ENCODE results near the gene LRP8.

Gene LRP8

GRCh38 chr1:53344921-53345838 lies 17.3 kb upstream of the LRP8 start:
- H3K4me3 ChIP-seq (ENCODE audit: low read depth, low read length), result no peak overlapping the region
- no peak for TF ChIP-seq CTCF (IDR thresholded peaks at IDR 0.05; ENCODE audit: low read depth, low read length, missing control alignments)
- peak; percentile 63 for DNase-seq (ENCODE audit: low read depth)

GRCh38 chr1:53343831-53344668 lies 16.2 kb upstream of the LRP8 start:
- TF ChIP-seq CTCF (IDR thresholded peaks at IDR 0.05; ENCODE audit: low read depth, low read length, missing control alignments), result no peak
- no peak overlapping the region for H3K4me3 ChIP-seq (ENCODE audit: low read depth, low read length)
- DNase-seq (ENCODE audit: low read depth), result no peak

- no peak for DNase-seq (ENCODE audit: low read depth)
- no peak overlapping the region for H3K4me3 ChIP-seq (ENCODE audit: low read depth, low read length)
- TF ChIP-seq CTCF (IDR thresholded peaks at IDR 0.05; ENCODE audit: low read depth, low read length, missing control alignments), result no peak
Measured at GRCh38 chr1:53342735-53343470, 15.0 kb upstream of the LRP8 start.

- no peak for DNase-seq (ENCODE audit: low read depth)
- no peak overlapping the region for H3K4me3 ChIP-seq (ENCODE audit: low read depth, low read length)
- no peak for TF ChIP-seq CTCF (IDR thresholded peaks at IDR 0.05; ENCODE audit: low read depth, low read length, missing control alignments)
Measured at GRCh38 chr1:53341961-53342707, 14.3 kb upstream of the LRP8 start.

- no peak for DNase-seq (ENCODE audit: low read depth)
- no peak for TF ChIP-seq CTCF (IDR thresholded peaks at IDR 0.05; ENCODE audit: low read depth, low read length, missing control alignments)
- no peak overlapping the region for H3K4me3 ChIP-seq (ENCODE audit: low read depth, low read length)
Measured at GRCh38 chr1:53341521-53341895, 13.6 kb upstream of the LRP8 start.
